HepG2 (cell line): ENCODE results near the gene ADI1. TPM values are rescaled to one million over a fixed set of nuclear protein-coding genes. Genes with fewer than 3 reads are reported as not detected.

Experiments used
- CHD4 ChIP-seq: fragments of 200-600 bp; sonication (generic); IDR thresholded peaks from 2 replicates; pipeline ENCODE4 v1.7.0; 2017; ENCODE audit warnings: mild to moderate bottlenecking, low read length, borderline replicate concordance
- FOXP4 ChIP-seq: sonication (generic); formaldehyde crosslinking; IDR thresholded peaks from 2 replicates; pipeline ENCODE4 v1.4.0; 2020; ENCODE audit warnings: missing genetic modification reagents
- GATAD2A ChIP-seq: IDR thresholded peaks from 2 replicates; pipeline ENCODE4 v1.6.1; 2016
- HCFC1 ChIP-seq: fragments of 150-350 bp; IDR thresholded peaks from 2 replicates; pipeline ENCODE4 v1.6.1; 2014; ENCODE audit warnings: low read depth, low read length
- HNF4G ChIP-seq, 2 experiments: sonication (generic) in 1 of 2; formaldehyde crosslinking in 1 of 2; IDR thresholded peaks; 2 replicates each; pipeline versions ENCODE4 v1.4.0 to v1.6.1; 2011 to 2020; ENCODE audit warnings: borderline replicate concordance in 2 of 2, low read depth in 2 of 2, mild to moderate bottlenecking in 2 of 2, low read length in 1 of 2, missing genetic modification reagents in 1 of 2, moderate library complexity in 1 of 2
- MIXL1 ChIP-seq: IDR thresholded peaks from 2 replicates; pipeline ENCODE4 v1.6.1; 2016
- MXI1 ChIP-seq: IDR thresholded peaks from 3 replicates; pipeline ENCODE4 v1.6.1; 2012; ENCODE audit warnings: low read depth, low read length, inconsistent platforms, borderline replicate concordance
- NCOA5 ChIP-seq: sonication (generic); formaldehyde crosslinking; IDR thresholded peaks from 2 replicates; pipeline ENCODE4 v1.4.0; 2020; ENCODE audit warnings: missing genetic modification reagents
- PAXIP1 ChIP-seq: sonication (generic); formaldehyde crosslinking; conservative IDR thresholded peaks from 2 replicates; pipeline ENCODE4 v1.4.0; 2020; ENCODE audit warnings: mild to moderate bottlenecking, missing genetic modification reagents, moderate library complexity
- PRMT3 ChIP-seq: sonication (generic); formaldehyde crosslinking; IDR thresholded peaks from 2 replicates; pipeline ENCODE4 v1.8.1; 2022; ENCODE audit warnings: low read depth, mild to moderate bottlenecking, moderate library complexity, missing genetic modification reagents, borderline replicate concordance
- REPIN1 ChIP-seq: sonication (generic); formaldehyde crosslinking; IDR thresholded peaks from 2 replicates; pipeline ENCODE4 v1.8.0; 2022; ENCODE audit warnings: missing genetic modification reagents, low read depth, mild to moderate bottlenecking, borderline replicate concordance
- SAP130 ChIP-seq: IDR thresholded peaks from 2 replicates; pipeline ENCODE4 v1.6.1; 2016; ENCODE audit warnings: low read depth
- SRSF1 ChIP-seq: fragments of 200-400 bp; formaldehyde crosslinking; optimal IDR thresholded peaks from 2 replicates; pipeline ENCODE3; 2017; ENCODE audit warnings: mild to moderate bottlenecking, low read depth, low read length, moderate library complexity
- ZBTB8A ChIP-seq: sonication (generic); formaldehyde crosslinking; IDR thresholded peaks from 2 replicates; pipeline ENCODE4 v1.4.0; 2020; ENCODE audit warnings: mild to moderate bottlenecking, low read depth, missing genetic modification reagents, borderline replicate concordance
- ZNF276 ChIP-seq: sonication (generic); formaldehyde crosslinking; IDR thresholded peaks from 2 replicates; pipeline ENCODE4 v1.4.0; 2020; ENCODE audit warnings: mild to moderate bottlenecking, low read depth, missing genetic modification reagents
- ZNF292 ChIP-seq: sonication (generic); formaldehyde crosslinking; IDR thresholded peaks from 2 replicates; pipeline ENCODE4 v1.8.1; 2022; ENCODE audit warnings: mild to moderate bottlenecking, low read depth, missing genetic modification reagents, borderline replicate concordance
- ZNF367 ChIP-seq: sonication (generic); formaldehyde crosslinking; IDR thresholded peaks from 2 replicates; pipeline ENCODE4 v1.4.0; 2020; ENCODE audit warnings: missing genetic modification reagents, borderline replicate concordance
- ZNF496 ChIP-seq: sonication (generic); formaldehyde crosslinking; IDR thresholded peaks from 2 replicates; pipeline ENCODE4 v1.8.1; 2023; ENCODE audit warnings: mild to moderate bottlenecking, moderate library complexity, missing genetic modification reagents; ENCODE audit not compliant: insufficient replicate concordance
- ZNF543 ChIP-seq: sonication (generic); formaldehyde crosslinking; IDR thresholded peaks from 2 replicates; pipeline ENCODE4 v1.4.0; 2020; ENCODE audit warnings: mild to moderate bottlenecking, missing genetic modification reagents
- ZNF605 ChIP-seq: sonication (generic); formaldehyde crosslinking; IDR thresholded peaks from 2 replicates; pipeline ENCODE4 v1.8.0; 2022; ENCODE audit warnings: mild to moderate bottlenecking, missing genetic modification reagents
- ZNF615 ChIP-seq: sonication (generic); formaldehyde crosslinking; IDR thresholded peaks from 2 replicates; pipeline ENCODE4 v1.5.0; 2020; ENCODE audit warnings: mild to moderate bottlenecking, missing genetic modification reagents, borderline replicate concordance
- ZNF737 ChIP-seq: sonication (generic); formaldehyde crosslinking; IDR thresholded peaks from 2 replicates; pipeline ENCODE4 v1.5.0; 2020; ENCODE audit warnings: missing genetic modification reagents, mild to moderate bottlenecking, borderline replicate concordance
- ZNF782 ChIP-seq: sonication (generic); formaldehyde crosslinking; IDR thresholded peaks from 2 replicates; pipeline ENCODE4 v1.4.0; 2020; ENCODE audit warnings: missing genetic modification reagents, mild to moderate bottlenecking, borderline replicate concordance
- polyA plus RNA-seq, 8 experiments: library from polyadenylated mRNA; depleted of rRNA in 3 of 8; stranded (reverse) in 7 of 8; unstranded in 1 of 8; fragments of >200 nt; fragmentation: Illumina TruSeq in 4 of 8; extraction: Trizol in 4 of 8; gene quantifications; 2 replicates each; pipeline versions ENCODE4 v1.2.1 to v1.2.3, GENCODE V29; 2011 to 2016; ENCODE audit warnings: low read depth in 4 of 8, missing spikeins in 1 of 8, mixed read lengths in 1 of 8; ENCODE audit not compliant: insufficient read depth in 1 of 8
- total RNA-seq, 5 experiments: library from RNA; depleted of rRNA; stranded (reverse); fragments of >200 nt; fragmentation: Illumina TruSeq; extraction: Trizol; gene quantifications; 2 replicates each; pipeline ENCODE4 v1.2.3, GENCODE V29; 2016; ENCODE audit warnings: low read depth in 1 of 5

The ADI1 gene
- total and polyA plus RNA-seq, 2 of the 13 experiments (the other 11 are each of a cell fraction or from before 2014, with no cell fraction given) = 28.7 to 123 TPM

- TF ChIP-seq REPIN1 (CRISPR knock-in tag) (no peak), PRMT3 (CRISPR knock-in tag) (no peak), PAXIP1 (CRISPR knock-in tag) (peak; percentile 70), ZNF605 (CRISPR knock-in tag) (no peak), SRSF1 (no peak), ZNF615 (CRISPR knock-in tag) (no peak), ZNF782 (CRISPR knock-in tag) (no peak), MIXL1 (CRISPR knock-in tag) (0 out of 2 replicates have a peak, but pooled peaks have one; percentile 38), FOXP4 (CRISPR knock-in tag) (no peak; the same call in 1 of the 2 replicates), ZNF737 (CRISPR knock-in tag) (no peak), ZNF367 (CRISPR knock-in tag) (no peak), ZNF292 (CRISPR knock-in tag) (peak; percentile 46; the same call in 1 of the 2 replicates), ZBTB8A (CRISPR knock-in tag) (no peak), ZNF543 (CRISPR knock-in tag) (no peak), NCOA5 (CRISPR knock-in tag) (no peak), HNF4G (IDR thresholded peaks at IDR 0.05; ENCODE audit: borderline replicate concordance, low read depth, low read length) (peak; percentile 52; the same call in 1 of the 2 replicates), HNF4G (CRISPR knock-in tag; IDR thresholded peaks at IDR 0.05; ENCODE audit: borderline replicate concordance, low read depth) (peak; percentile 62; the same call in 1 of the 2 replicates), MXI1 (no peak), CHD4 (no peak), GATAD2A (CRISPR knock-in tag) (peak; percentile 51; the same call in 1 of the 2 replicates), SAP130 (CRISPR knock-in tag) (peak; percentile 77), HCFC1 (no peak), ZNF496 (CRISPR knock-in tag) (no peak), ZNF276 (CRISPR knock-in tag) (no peak)
These were observed 38.9 kb downstream of the ADI1 start (continued) for GRCh38 chr2:3480352-3481010.
